ENCODE results near the gene IKZF1.
A peak's percentile ranks its signal among the peaks of the same experiment; 100 is the strongest.

The IKZF1 gene

GRCh38 chr7:50397320-50397970 is 92.9 kb downstream of the IKZF1 start:
- peak; percentile 68 for DNase-seq (ENCODE audit: low spot score)
- no peak for TF ChIP-seq CTCF (IDR thresholded peaks at IDR 0.05; ENCODE audit: extremely low read depth, missing control alignments)

- DNase-seq (ENCODE audit: low spot score), result no peak
- TF ChIP-seq CTCF (IDR thresholded peaks at IDR 0.05; ENCODE audit: extremely low read depth, missing control alignments), result no peak
Measured at GRCh38 chr7:50397971-50398324, 93.4 kb downstream of the IKZF1 start.

- TF ChIP-seq CTCF (IDR thresholded peaks at IDR 0.05; ENCODE audit: extremely low read depth, missing control alignments), result no peak
- no peak for DNase-seq (ENCODE audit: low spot score)
Measured at GRCh38 chr7:50399206-50399605, 94.7 kb downstream of the IKZF1 start.

- no peak for DNase-seq (ENCODE audit: low spot score)
- TF ChIP-seq CTCF (IDR thresholded peaks at IDR 0.05; ENCODE audit: extremely low read depth, missing control alignments), result no peak
Measured at GRCh38 chr7:50399635-50400034, 95.1 kb downstream of the IKZF1 start.

GRCh38 chr7:50400114-50400513 is 95.6 kb downstream of the IKZF1 start:
- TF ChIP-seq CTCF (IDR thresholded peaks at IDR 0.05; ENCODE audit: extremely low read depth, missing control alignments), result no peak

GRCh38 chr7:50404392-50404791 is 99.9 kb downstream of the IKZF1 start:
- TF ChIP-seq CTCF (IDR thresholded peaks at IDR 0.05; ENCODE audit: extremely low read depth, missing control alignments), result no peak
- DNase-seq (ENCODE audit: low spot score), result no peak

More at GRCh38 chr7:50400114-50400513, 95.6 kb downstream of the IKZF1 start:
- no peak for DNase-seq (ENCODE audit: low spot score)

- peak; percentile 69 for DNase-seq (ENCODE audit: low spot score)
- TF ChIP-seq CTCF (IDR thresholded peaks at IDR 0.05; ENCODE audit: extremely low read depth, missing control alignments), result no peak
Measured at GRCh38 chr7:50405221-50405620, 100.7 kb downstream of the IKZF1 start.

All from GM20000 (cell line).